Panc1 (cell line): Measurements from ENCODE around the gene IFT122. TPM values are rescaled to one million over a fixed set of nuclear protein-coding genes. Genes with fewer than 3 reads are reported as not detected.

Experiments
- ATAC-seq: fragments of 200-7000 bp; cut with Tn5 transposase; 2 replicates; pipeline ENCODE4 v1.9.1; 2020; ENCODE audit warnings: mild to moderate bottlenecking, moderate library complexity
- BruUV-seq: library from RNA; stranded (reverse); fragments of 400-500 nt; replicated peaks from 2 replicates; lab custom pipeline; 2021; lab: Mats Ljungman, UMichigan
- CTCF ChIA-PET: fragments of 300-600 bp; sonication (Branson Sonifier 250); formaldehyde crosslinking; loops from one replicate; lab custom pipeline; 2022; ENCODE audit warnings: antibody characterized with exemption; lab: Charles Lee
- POLR2A ChIA-PET: fragments of 300-600 bp; sonication (Branson Sonifier 250); formaldehyde crosslinking; loops from one replicate; lab custom pipeline; 2022; ENCODE audit warnings: antibody characterized with exemption; lab: Charles Lee
- DNase-seq: peaks from one replicate; pipeline ENCODE4 v3.0.0-alpha.2; 2010; ENCODE audit warnings: low read depth, low spot score
- H3K27ac ChIP-seq: 2 replicates; pipeline ENCODE4 v1.5.1; 2011; ENCODE audit warnings: mild to moderate bottlenecking, low read length, inconsistent platforms
- H3K27me3 ChIP-seq: fragments of 200-500 bp; sonication (Bioruptor generic); 2 replicates; pipeline ENCODE4 v1.6.0; 2014; ENCODE audit warnings: low read length, inconsistent platforms; ENCODE audit not compliant: control insufficient read depth, insufficient read depth
- H3K36me3 ChIP-seq: fragments of 200-500 bp; sonication (Bioruptor generic); 2 replicates; pipeline ENCODE4 v1.5.1; 2014; ENCODE audit warnings: inconsistent platforms, mild to moderate bottlenecking, low read length, moderate library complexity; ENCODE audit not compliant: control insufficient read depth, insufficient read depth
- H3K4me1 ChIP-seq: 2 replicates; pipeline ENCODE4 v1.5.1; 2011; ENCODE audit warnings: inconsistent platforms, mild to moderate bottlenecking, low read length, moderate library complexity; ENCODE audit not compliant: control insufficient read depth, insufficient read depth
- H3K4me3 ChIP-seq, 2 experiments: 2 replicates each; pipeline ENCODE4 v1.5.1; 2011 to 2012; ENCODE audit warnings: low read depth in 2 of 2, low read length in 2 of 2, mild to moderate bottlenecking in 2 of 2, inconsistent platforms in 1 of 2, moderate library complexity in 1 of 2
- H3K9me3 ChIP-seq: fragments of 200-500 bp; sonication (Bioruptor generic); 2 replicates; pipeline ENCODE4 v1.5.1; 2014; ENCODE audit warnings: low read depth, mild to moderate bottlenecking, inconsistent platforms, low read length, moderate library complexity; ENCODE audit not compliant: control insufficient read depth, insufficient read depth
- CTCF ChIP-seq: fragments of 450-650 bp; IDR thresholded peaks from 2 replicates; pipeline ENCODE4 v1.5.1; 2017; ENCODE audit warnings: mild to moderate bottlenecking
- POLR2AphosphoS5 ChIP-seq: IDR thresholded peaks from 2 replicates; pipeline ENCODE4 v1.6.1; 2012; ENCODE audit warnings: mild to moderate bottlenecking, low read depth, low read length, moderate library complexity
- REST ChIP-seq, 2 experiments: IDR thresholded peaks; 2 replicates each; pipeline ENCODE4 v1.6.1; 2011 to 2012; ENCODE audit warnings: low read depth in 2 of 2, control low read depth in 1 of 2, low read length in 1 of 2, mild to moderate bottlenecking in 1 of 2, moderate library complexity in 1 of 2; ENCODE audit not compliant: insufficient read depth in 1 of 2
- SIN3A ChIP-seq: IDR thresholded peaks from 2 replicates; pipeline ENCODE4 v1.6.1; 2012; ENCODE audit warnings: low read depth, mild to moderate bottlenecking, low read length, moderate library complexity, borderline replicate concordance; ENCODE audit not compliant: insufficient read depth
- TCF7L2 ChIP-seq: IDR thresholded peaks from 2 replicates; pipeline ENCODE4 v1.6.1; 2011; ENCODE audit warnings: mild to moderate bottlenecking, low read depth, low read length, inconsistent platforms
- in situ Hi-C: cut with HindIII; loops from 2 replicates; pipeline ENCODE4 v1.10.0; 2016; ENCODE audit warnings: low sequenced_read_pairs, low pct_unique_long_range_greater_than_20kb
- intact Hi-C: fragments of 100-400 bp; cut with micrococcal nuclease; formaldehyde crosslinking; loops from one replicate; pipeline ENCODE4 v1.10.0; 2022; ENCODE audit not compliant: unreplicated experiment
- total RNA-seq: library from RNA; stranded (reverse); gene quantifications from one replicate; pipeline ENCODE4 v1.2.1, GENCODE V29; 2021; ENCODE audit not compliant: unreplicated experiment

IFT122 gene
- total RNA-seq, 1 experiment from 2014 or later = 52.4 TPM

GRCh38 chr3:129441782-129442181, 1.8 kb downstream of the IFT122 start:
- in situ Hi-C loops (no loop called here), intact Hi-C loops (no loop called here)
- Histone ChIP-seq H3K27ac (peak overlapping the region; percentile 98; the same call in 1 of the 2 replicates), H3K4me3 (peak overlapping the region in 1 of 2 experiments; percentile 97; a peak in 1 of 4 replicates), H3K36me3 (peaks cover 14% of the 10 kb centered on the region), H3K27me3 (no peaks in the 10 kb centered on the region), H3K4me1 (peaks cover 35% of the 10 kb centered on the region), H3K9me3 (no peaks in the 10 kb centered on the region)
- DNase-seq (no peak), ATAC-seq (no peak)
- CTCF ChIA-PET = no interaction called here
- POLR2A ChIA-PET = interaction anchor here (0.6 kb wide), 1 partner anchor 125 kb away, joined by 4 read pairs; a partner anchor contains a TSS
- no peak for TF ChIP-seq SIN3A
- TF ChIP-seq REST (IDR thresholded peaks at IDR 0.05; ENCODE audit: insufficient read depth in 1 of 2, low read depth in 2 of 2, low read length in 1 of 2) = no peak
- no peak for TF ChIP-seq CTCF
- no peak for TF ChIP-seq POLR2AphosphoS5
- TF ChIP-seq TCF7L2 = no peak
- BruUV-seq = no TSS peak

- no peak for ATAC-seq
- Histone ChIP-seq H3K27ac (no peak overlapping the region), H3K9me3 (no peaks in the 10 kb centered on the region), H3K27me3 (no peaks in the 10 kb centered on the region), H3K4me1 (peaks cover 33% of the 10 kb centered on the region), H3K36me3 (peaks cover 7% of the 10 kb centered on the region), H3K4me3 (no peak overlapping the region)
- ChIA-PET CTCF (interaction anchor here (0.5 kb wide), 1 partner anchor 37 kb away, joined by 3 read pairs; no protein-coding TSS in a partner anchor), POLR2A (no interaction called here)
- no TSS peak for BruUV-seq
- in situ Hi-C loops (no loop called here), intact Hi-C loops (no loop called here)
- DNase-seq = no peak
- TF ChIP-seq SIN3A (no peak), TCF7L2 (no peak), POLR2AphosphoS5 (no peak), CTCF (no peak), REST (IDR thresholded peaks at IDR 0.05; ENCODE audit: insufficient read depth in 1 of 2, low read depth in 2 of 2, low read length in 1 of 2) (no peak)
Measured at GRCh38 chr3:129442486-129442885, 2.5 kb downstream of the IFT122 start.
